ENCODE data around the gene LSG1. TPM values are rescaled to one million over a fixed set of nuclear protein-coding genes. Genes with fewer than 3 reads are reported as not detected.

The LSG1 gene
- total and polyA plus RNA-seq, 9 of the 15 experiments (the other 6 are each of a cell fraction or from before 2014, with no cell fraction given) = 14.9 to 73.7 (median 46.7) TPM

DNA sequence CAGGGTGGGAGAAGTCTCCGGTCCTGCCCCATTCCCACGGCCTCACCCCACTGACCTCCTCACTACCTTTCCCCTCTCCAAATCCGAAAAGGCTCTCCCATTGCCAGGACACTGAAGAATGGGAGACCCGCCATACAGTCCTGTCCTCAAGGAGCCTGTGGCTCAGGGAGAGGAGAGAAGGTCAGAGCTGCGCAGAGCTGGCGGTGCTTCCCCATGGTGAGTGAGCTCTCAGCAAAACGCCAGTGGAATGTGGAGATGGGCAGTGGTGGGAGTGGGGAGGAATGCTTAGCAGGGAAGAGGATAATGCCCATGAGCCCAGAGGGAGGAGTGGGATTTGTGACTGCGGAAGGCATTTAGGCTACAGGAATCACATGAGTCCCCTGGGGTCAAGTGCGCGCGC is 33.8 kb upstream of the LSG1 start:
- no peak for FAIRE-seq
- Histone ChIP-seq H3K4me1 (replicated peaks in 1 of 2; ENCODE audit: control insufficient read depth in 2 of 2, insufficient read depth in 2 of 2, low read length in 2 of 2) (no peaks in the 10 kb centered on the region; a peak in 1 of 5 replicates), H3K9ac (ENCODE audit: insufficient read depth in 1 of 2, low read depth in 2 of 2, low read length in 2 of 2) (no peak overlapping the region), H3K36me3 (ENCODE audit: control insufficient read depth, insufficient read depth, low read length) (no peaks in the 10 kb centered on the region), H3K9me3 (replicated peaks; ENCODE audit: control insufficient read depth, insufficient read depth, low read depth, low read length) (peaks cover 5% of the 10 kb centered on the region), H3K27ac (ENCODE audit: extremely low read depth, low read depth, low read length) (no peak overlapping the region), H2AFZ (ENCODE audit: low read depth, low read length) (no peak overlapping the region), H3K4me3 (no peak overlapping the region), H3K4me2 (ENCODE audit: insufficient read depth, low read length) (no peak overlapping the region), H3K79me2 (ENCODE audit: control insufficient read depth, insufficient read depth, low read length) (no peaks in the 10 kb centered on the region), H3K9me1 (ENCODE audit: control insufficient read depth, insufficient read depth, low read length) (no peaks in the 10 kb centered on the region), H3K27me3 (ENCODE audit: control insufficient read depth in 2 of 2, insufficient read depth in 2 of 2, low read length in 2 of 2) (peaks cover 22 to 52% of the 10 kb centered on the region in 2 experiments; a peak in 4 of 5 replicates), H4K20me1 (replicated peaks; ENCODE audit: control insufficient read depth, insufficient read depth, low read length) (no peaks in the 10 kb centered on the region)
- ChIA-PET POLR2A (interaction anchor here (1.1 kb wide), 1 partner anchor 32 kb away, joined by 3 read pairs; no protein-coding TSS in a partner anchor), CTCF (ENCODE audit: low intra/inter-chr PET ratio) (no interaction called here)
- no peak for TF ChIP-seq ZFP36 (IDR thresholded peaks at IDR 0.05; ENCODE audit: low read depth, low read length, partially characterized antibody)
- no peak for TF ChIP-seq ZNF830 (CRISPR knock-in tag; IDR thresholded peaks at IDR 0.05)
- no peak for TF ChIP-seq WHSC1 (IDR thresholded peaks at IDR 0.05; ENCODE audit: low read length)
- no peak for TF ChIP-seq GTF2A2 (tag; IDR thresholded peaks at IDR 0.05)
- TF ChIP-seq ZNF175 (CRISPR knock-in tag; IDR thresholded peaks at IDR 0.05; ENCODE audit: low read depth) = no peak
- in situ Hi-C loops (cut with MboI) (no loop called here), intact Hi-C loops (cut with micrococcal nuclease) (no loop called here)
- BruUV-seq (replicated peaks) = no TSS peak
- WGBS (ENCODE audit: insufficient coverage, low coverage, missing lambda C conversion rate) = 41% methylated on average over 9 of the region's 11 CpGs
- DNase-seq (ENCODE audit: extremely low read depth in 1 of 4, low spot score in 3 of 4) = no peak
- ATAC-seq = no peak; the same call in 2 of the 3 replicates

DNA sequence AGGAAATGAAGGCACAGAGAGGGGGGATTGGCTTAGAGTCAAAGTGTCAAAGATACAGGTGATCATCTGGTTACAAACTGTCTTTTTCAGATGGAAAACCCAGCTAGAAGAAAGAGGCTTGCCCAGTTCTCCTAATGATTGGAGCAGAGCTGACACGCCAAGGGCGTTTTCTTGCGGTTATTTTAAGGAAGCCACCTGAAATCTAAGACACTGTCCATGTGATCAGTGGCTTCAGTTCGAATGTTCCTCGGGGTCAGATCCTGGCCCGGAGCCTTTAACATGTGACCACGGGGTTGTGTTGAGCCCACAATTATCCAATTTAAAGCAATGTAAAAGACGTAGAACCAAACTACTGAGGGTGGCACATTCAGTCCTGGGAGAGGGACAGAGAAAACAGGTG is 33.2 kb upstream of the LSG1 start:
- intact Hi-C loops (cut with micrococcal nuclease) = no loop called here
- H3K4me3 ChIP-seq = no peak overlapping the region
- in situ Hi-C loops (cut with MboI) = no loop called here
- no peak overlapping the region for H3K4me2 ChIP-seq (ENCODE audit: insufficient read depth, low read length)
- no peaks in the 10 kb centered on the region for H3K36me3 ChIP-seq (ENCODE audit: control insufficient read depth, insufficient read depth, low read length)
- no peak; the same call in 2 of the 3 replicates for ATAC-seq
- no peak for DNase-seq (ENCODE audit: extremely low read depth in 1 of 4, low spot score in 3 of 4)
- no TSS peak for BruUV-seq (replicated peaks)
- H2AFZ ChIP-seq (ENCODE audit: low read depth, low read length) = no peak overlapping the region
- H3K4me1 ChIP-seq (replicated peaks in 1 of 2; ENCODE audit: control insufficient read depth in 2 of 2, insufficient read depth in 2 of 2, low read length in 2 of 2) = no peaks in the 10 kb centered on the region; a peak in 1 of 5 replicates
- H4K20me1 ChIP-seq (replicated peaks; ENCODE audit: control insufficient read depth, insufficient read depth, low read length) = no peaks in the 10 kb centered on the region
- FAIRE-seq = no peak
- CTCF ChIA-PET (ENCODE audit: low intra/inter-chr PET ratio) = no interaction called here
- peaks cover 5% of the 10 kb centered on the region for H3K9me3 ChIP-seq (replicated peaks; ENCODE audit: control insufficient read depth, insufficient read depth, low read depth, low read length)
- no peaks in the 10 kb centered on the region for H3K9me1 ChIP-seq (ENCODE audit: control insufficient read depth, insufficient read depth, low read length)
- WGBS (ENCODE audit: insufficient coverage, low coverage, missing lambda C conversion rate) = 2% methylated on average over 8 of the region's 8 CpGs
- no peak overlapping the region for H3K27ac ChIP-seq (ENCODE audit: extremely low read depth, low read depth, low read length)
- POLR2A ChIA-PET = interaction anchor here (1.1 kb wide), 1 partner anchor 33 kb away, joined by 3 read pairs; no protein-coding TSS in a partner anchor
- TF ChIP-seq HNRNPLL (IDR thresholded peaks at IDR 0.05; ENCODE audit: low read depth, low read length, poor library complexity, severe bottlenecking) (peak; percentile 17), JUNB (CRISPR knock-in tag; conservative IDR thresholded peaks at IDR 0.05) (no peak), NR2C2 (CRISPR knock-in tag; IDR thresholded peaks at IDR 0.05) (no peak), NR2C2 (tag; IDR thresholded peaks at IDR 0.05) (peak; percentile 17; the same call in 1 of the 2 replicates)
- no peaks in the 10 kb centered on the region for H3K79me2 ChIP-seq (ENCODE audit: control insufficient read depth, insufficient read depth, low read length)
- H3K9ac ChIP-seq (ENCODE audit: insufficient read depth in 1 of 2, low read depth in 2 of 2, low read length in 2 of 2) = no peak overlapping the region
- H3K27me3 ChIP-seq (ENCODE audit: control insufficient read depth in 2 of 2, insufficient read depth in 2 of 2, low read length in 2 of 2) = peaks cover 22 to 50% of the 10 kb centered on the region in 2 experiments; a peak in 4 of 5 replicates

Measured in K562 (cell line).